ENCODE data around the gene MXD3. TPM values are rescaled to one million over a fixed set of nuclear protein-coding genes. Genes with fewer than 3 reads are reported as not detected.

The MXD3 gene
- total and polyA plus RNA-seq, 2 donors (not counting 1 experiment from before 2014, with no cell fraction given): 1.8 to 6.6 TPM

GRCh38 chr5:177302354-177303110 lies 9.2 kb downstream of the MXD3 start:
- Histone ChIP-seq H3K79me2 (ENCODE audit: control insufficient read depth, insufficient read depth, low read length) (peaks cover 37% of the 10 kb centered on the region), H3K4me1 (ENCODE audit: control insufficient read depth, extremely low read depth, insufficient read depth, low read length) (peaks cover 15% of the 10 kb centered on the region), H3K27me3 (ENCODE audit: control insufficient read depth, insufficient read depth, low read length) (no peaks in the 10 kb centered on the region), H3K36me3 (ENCODE audit: control insufficient read depth, insufficient read depth, low read length) (peaks cover 22% of the 10 kb centered on the region), H4K20me1 (ENCODE audit: control insufficient read depth, extremely low read depth, insufficient read depth, low read length) (no peaks in the 10 kb centered on the region), H3K4me3 (replicated peaks in 1 of 4; ENCODE audit: control extremely low read depth in 1 of 4, insufficient read depth in 1 of 4, low read depth in 3 of 4, low read length in 4 of 4) (peak overlapping the region; percentile 56 to 95 (median 83)), H3K9ac (ENCODE audit: insufficient read depth, low read length) (peak overlapping the region; percentile 89), H3K9me3 (ENCODE audit: control insufficient read depth, insufficient read depth, low read depth, low read length) (no peaks in the 10 kb centered on the region), H3K27ac (ENCODE audit: insufficient read depth, low read length) (peak overlapping the region; percentile 87), H2AFZ (ENCODE audit: low read length) (no peak overlapping the region), H3K4me2 (ENCODE audit: extremely low read depth, insufficient read depth, low read length) (peak overlapping the region; percentile 85)
- DNase-seq (ENCODE audit: low read depth in 2 of 2): peak; percentile 5 to 21
- TF ChIP-seq CTCF (conservative IDR thresholded peaks at IDR 0.05 in 1 of 2, IDR thresholded peaks at IDR 0.05 in 1 of 2; ENCODE audit: low read depth in 1 of 2, low read length in 2 of 2) (no peak), EZH2 (IDR thresholded peaks at IDR 0.05; ENCODE audit: low read length, missing control alignments) (no peak)

GRCh38 chr5:177301503-177302165 lies 10.1 kb downstream of the MXD3 start:
- Histone ChIP-seq H3K9ac (ENCODE audit: insufficient read depth, low read length) (no peak overlapping the region), H3K27me3 (ENCODE audit: control insufficient read depth, insufficient read depth, low read length) (no peaks in the 10 kb centered on the region), H3K4me3 (replicated peaks in 1 of 4; ENCODE audit: control extremely low read depth in 1 of 4, insufficient read depth in 1 of 4, low read depth in 3 of 4, low read length in 4 of 4) (peak overlapping the region in 1 of 4 experiments; percentile 95), H4K20me1 (ENCODE audit: control insufficient read depth, extremely low read depth, insufficient read depth, low read length) (no peaks in the 10 kb centered on the region), H3K79me2 (ENCODE audit: control insufficient read depth, insufficient read depth, low read length) (peaks cover 37% of the 10 kb centered on the region), H3K36me3 (ENCODE audit: control insufficient read depth, insufficient read depth, low read length) (peaks cover 15% of the 10 kb centered on the region), H3K27ac (ENCODE audit: insufficient read depth, low read length) (no peak overlapping the region), H3K4me1 (ENCODE audit: control insufficient read depth, extremely low read depth, insufficient read depth, low read length) (peaks cover 15% of the 10 kb centered on the region), H3K4me2 (ENCODE audit: extremely low read depth, insufficient read depth, low read length) (peak overlapping the region; percentile 85), H3K9me3 (ENCODE audit: control insufficient read depth, insufficient read depth, low read depth, low read length) (no peaks in the 10 kb centered on the region), H2AFZ (ENCODE audit: low read length) (no peak overlapping the region)
- TF ChIP-seq EZH2 (IDR thresholded peaks at IDR 0.05; ENCODE audit: low read length, missing control alignments): no peak
- no peak for TF ChIP-seq CTCF (conservative IDR thresholded peaks at IDR 0.05 in 1 of 2, IDR thresholded peaks at IDR 0.05 in 1 of 2; ENCODE audit: low read depth in 1 of 2, low read length in 2 of 2)
- peak in 1 of 2 donors; percentile 21 for DNase-seq (ENCODE audit: low read depth in 2 of 2)

GRCh38 chr5:177300951-177301350 lies 10.7 kb downstream of the MXD3 start:
- Histone ChIP-seq H3K9ac (ENCODE audit: insufficient read depth, low read length) (no peak overlapping the region), H3K27me3 (ENCODE audit: control insufficient read depth, insufficient read depth, low read length) (no peaks in the 10 kb centered on the region), H3K4me1 (ENCODE audit: control insufficient read depth, extremely low read depth, insufficient read depth, low read length) (peaks cover 15% of the 10 kb centered on the region), H3K27ac (ENCODE audit: insufficient read depth, low read length) (peak overlapping the region; percentile 33), H3K79me2 (ENCODE audit: control insufficient read depth, insufficient read depth, low read length) (peaks cover 37% of the 10 kb centered on the region), H2AFZ (ENCODE audit: low read length) (no peak overlapping the region), H4K20me1 (ENCODE audit: control insufficient read depth, extremely low read depth, insufficient read depth, low read length) (no peaks in the 10 kb centered on the region), H3K36me3 (ENCODE audit: control insufficient read depth, insufficient read depth, low read length) (peaks cover 15% of the 10 kb centered on the region), H3K9me3 (ENCODE audit: control insufficient read depth, insufficient read depth, low read depth, low read length) (no peaks in the 10 kb centered on the region), H3K4me3 (replicated peaks in 1 of 4; ENCODE audit: control extremely low read depth in 1 of 4, insufficient read depth in 1 of 4, low read depth in 3 of 4, low read length in 4 of 4) (no peak overlapping the region), H3K4me2 (ENCODE audit: extremely low read depth, insufficient read depth, low read length) (no peak overlapping the region)
- DNase-seq (ENCODE audit: low read depth in 2 of 2): no peak
- TF ChIP-seq CTCF (conservative IDR thresholded peaks at IDR 0.05 in 1 of 2, IDR thresholded peaks at IDR 0.05 in 1 of 2; ENCODE audit: low read depth in 1 of 2, low read length in 2 of 2) (no peak), EZH2 (IDR thresholded peaks at IDR 0.05; ENCODE audit: low read length, missing control alignments) (no peak)
